PFSK-1 (cell line): Measurements from ENCODE around the gene NFS1.

Experiments
- FOXP2 ChIP-seq: optimal IDR thresholded peaks from 2 replicates; pipeline ENCODE3; 2011; ENCODE audit warnings: borderline replicate concordance, control low read depth, inconsistent platforms; ENCODE audit not compliant: insufficient read depth; ENCODE audit errors: extremely low read length, extremely low read depth
- POLR2AphosphoS5 ChIP-seq: IDR thresholded peaks from 2 replicates; pipeline ENCODE4 v1.6.1; 2012; ENCODE audit warnings: low read depth, mild to moderate bottlenecking, control low read depth, low read length, moderate library complexity
- REST ChIP-seq, 2 experiments: IDR thresholded peaks; 2 replicates each; pipeline versions ENCODE4 v1.6.1 to v1.8.0; 2011 to 2012; ENCODE audit warnings: low read depth in 2 of 2, low read length in 2 of 2, control low read depth in 1 of 2, inconsistent platforms in 1 of 2, mild to moderate bottlenecking in 1 of 2, moderate library complexity in 1 of 2; ENCODE audit not compliant: insufficient read depth in 1 of 2
- TAF1 ChIP-seq: IDR thresholded peaks from 2 replicates; pipeline ENCODE4 v1.6.1; 2012; ENCODE audit warnings: low read length, control low read depth, borderline replicate concordance; ENCODE audit not compliant: insufficient read depth

GRCh38 chr20:35735826-35736470, 36.8 kb upstream of the NFS1 start:
- no peak for TF ChIP-seq TAF1
- no peak for TF ChIP-seq FOXP2
- no peak for TF ChIP-seq REST (IDR thresholded peaks at IDR 0.05; ENCODE audit: insufficient read depth in 1 of 2, low read depth in 2 of 2, low read length in 2 of 2)
- TF ChIP-seq POLR2AphosphoS5: no peak
